HG03025 (cell line): ENCODE results near the gene RBBP5.

Experiments used
- ATAC-seq: cut with Tn5 transposase; IDR thresholded peaks from one replicate; pipeline ENCODE4 v1.9.1; 2021; ENCODE audit warnings: mild to moderate bottlenecking, moderate library complexity; ENCODE audit not compliant: unreplicated experiment, low FRiP score

Gene RBBP5

DNA sequence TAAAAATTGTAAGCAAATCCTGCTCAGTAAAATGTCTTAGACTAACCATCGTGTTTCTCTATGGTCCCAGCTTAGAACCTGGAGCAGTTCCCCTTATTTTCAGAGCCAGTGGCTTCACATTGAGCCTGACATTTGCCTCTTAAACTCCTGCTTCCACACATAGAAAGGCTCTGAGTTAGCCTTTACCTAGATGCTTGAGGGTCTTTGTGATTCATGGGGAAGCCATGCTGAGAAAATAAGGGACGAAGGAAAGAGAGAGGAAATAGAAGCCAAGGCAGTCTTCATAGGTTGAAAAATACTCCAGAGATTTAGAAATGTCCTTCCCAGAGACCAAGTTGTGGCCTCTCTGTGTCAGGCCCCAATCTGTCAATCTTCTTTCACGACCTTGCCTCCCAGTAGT, 16.1 kb upstream of the RBBP5 start:
- ATAC-seq = no peak

DNA sequence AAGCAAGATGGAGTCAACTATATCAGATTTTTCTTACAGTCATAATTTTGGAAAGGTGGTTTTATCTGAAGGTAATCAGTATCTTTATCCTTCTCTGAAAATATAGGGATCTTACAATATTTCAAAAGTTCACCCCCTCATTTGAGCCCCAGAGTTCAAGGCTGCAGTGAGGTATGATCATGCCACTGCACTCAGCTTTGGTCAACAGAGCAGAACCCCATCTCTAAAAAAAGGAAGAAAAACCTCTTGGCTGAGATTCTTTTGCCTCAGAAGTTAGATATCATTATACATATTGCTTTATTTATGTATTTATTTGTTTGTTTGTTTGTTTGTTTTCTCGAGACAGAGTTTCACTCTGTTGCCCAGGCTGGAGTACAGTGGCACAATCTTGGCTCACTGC, 11.5 kb upstream of the RBBP5 start:
- no peak for ATAC-seq

DNA sequence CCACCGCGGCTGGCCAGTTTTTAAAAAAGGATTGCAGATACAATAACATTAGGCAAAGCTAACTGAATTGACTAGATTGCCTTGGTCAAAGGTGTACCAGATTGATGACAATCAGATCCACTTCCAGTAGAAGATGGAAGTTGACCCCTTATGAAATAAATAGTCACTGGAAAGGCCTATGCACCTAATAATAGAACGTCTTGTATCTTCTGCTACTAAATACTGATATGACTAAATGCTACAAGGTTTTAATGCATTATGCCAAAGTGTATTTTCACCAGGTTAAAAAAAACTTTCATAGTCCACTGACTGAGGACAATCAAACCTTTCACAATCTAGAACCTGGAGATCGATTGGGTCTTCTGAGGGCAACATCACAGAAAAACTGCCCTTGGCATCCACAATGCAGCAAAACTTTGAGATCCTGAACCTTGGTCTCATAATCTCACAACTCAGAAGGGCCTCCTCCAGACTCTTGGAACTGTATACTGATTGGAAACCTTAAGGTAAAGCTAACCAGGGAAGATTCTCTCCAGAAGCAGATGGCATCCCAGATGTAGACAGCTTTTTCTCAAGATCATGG, 7.8 kb upstream of the RBBP5 start:
- ATAC-seq = no peak

DNA sequence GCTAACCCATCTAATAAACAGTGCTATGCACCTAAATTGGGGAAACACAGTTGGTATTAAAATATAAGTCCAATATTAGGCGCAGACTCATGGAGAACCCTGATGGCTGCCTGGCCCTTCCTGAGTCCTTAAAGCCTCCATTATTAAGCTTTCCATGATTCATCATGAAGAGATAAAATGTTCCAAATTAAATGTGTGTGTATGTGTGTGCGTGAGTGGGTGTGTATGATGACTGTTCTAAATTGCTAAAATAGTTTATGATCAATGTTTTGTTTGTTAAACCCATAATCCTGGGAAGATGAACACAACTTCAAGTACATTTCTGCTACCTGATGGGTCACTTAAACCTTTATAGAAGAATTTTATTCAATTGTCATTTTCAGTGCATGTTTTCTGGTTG, 6.3 kb upstream of the RBBP5 start:
- no peak for ATAC-seq

DNA sequence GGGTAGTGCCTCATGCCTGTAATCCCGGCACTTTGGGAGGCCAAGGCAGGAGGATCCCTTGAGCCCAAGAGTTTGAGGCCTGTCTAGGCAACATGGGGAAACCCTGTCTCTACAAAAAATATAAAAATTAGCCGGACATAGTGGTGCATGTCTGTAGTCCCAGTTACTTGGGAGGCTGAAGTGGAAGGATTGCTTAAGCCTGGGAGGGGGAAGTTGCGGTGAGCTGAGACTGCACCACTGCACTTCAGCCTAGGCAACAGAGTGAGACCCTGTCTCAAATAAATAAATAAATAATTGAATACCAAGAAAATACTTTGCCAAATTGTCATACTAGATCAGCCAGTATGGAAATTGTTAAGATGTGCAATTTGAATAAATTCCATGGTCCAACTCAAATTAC, 5.9 kb upstream of the RBBP5 start:
- ATAC-seq = no peak

DNA sequence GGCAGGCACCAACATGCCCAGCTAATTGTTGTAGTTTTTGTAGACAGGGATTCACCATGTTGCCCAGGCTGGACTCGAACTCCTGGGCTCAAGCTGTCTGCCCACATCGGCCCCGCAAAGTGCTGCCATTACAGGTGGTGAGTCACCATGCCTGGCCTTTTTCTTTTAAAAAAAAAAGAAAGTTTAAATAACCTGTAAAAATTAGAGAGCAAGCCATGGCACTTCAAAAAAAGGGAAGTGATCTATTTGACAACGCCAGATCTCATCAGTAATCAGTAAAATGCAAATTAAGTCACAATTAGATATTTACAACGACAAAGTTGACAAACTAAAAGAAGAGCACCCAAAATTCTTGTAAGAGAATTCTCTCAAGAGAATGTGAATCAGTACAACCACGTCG, 2.9 kb upstream of the RBBP5 start:
- no peak for ATAC-seq

DNA sequence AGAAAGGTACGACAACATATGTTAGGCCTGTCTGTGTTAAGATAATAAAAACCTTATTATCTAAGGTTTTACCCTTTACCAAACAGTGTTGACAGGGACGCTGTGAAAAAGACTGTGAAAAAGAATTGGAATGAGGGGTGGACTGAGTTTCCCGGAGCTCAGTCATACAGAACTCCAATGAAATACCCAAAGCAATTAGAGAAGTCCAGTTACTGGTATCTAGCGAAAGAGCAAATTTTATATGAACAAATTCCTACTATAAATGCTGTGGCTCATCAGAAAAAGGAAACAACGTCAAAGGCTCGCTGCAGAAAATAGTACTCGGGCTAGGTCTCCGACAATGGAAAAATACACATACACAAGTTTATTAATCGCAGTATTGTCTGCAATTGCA, 708 bp upstream of the RBBP5 start:
- peak; percentile 11 for ATAC-seq

DNA sequence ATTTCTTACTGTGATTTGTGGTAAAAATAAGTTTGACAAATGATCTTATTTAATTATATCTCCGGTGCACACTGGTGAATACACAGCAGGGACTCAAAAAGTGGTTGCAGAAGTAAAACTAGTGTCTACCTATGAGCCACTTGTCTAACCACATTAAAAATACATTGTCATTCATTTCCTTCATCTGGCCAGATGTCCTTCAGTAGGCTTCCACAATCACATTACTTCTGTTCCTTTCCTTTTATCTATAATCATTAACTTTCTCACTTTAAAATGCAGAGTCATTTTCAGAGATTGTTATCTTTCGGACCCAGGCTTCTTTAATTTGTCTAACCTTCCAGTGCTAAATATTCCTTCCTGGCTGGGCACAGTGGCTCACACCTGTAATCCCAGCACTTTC, 3.0 kb downstream of the RBBP5 start:
- ATAC-seq = no peak

DNA sequence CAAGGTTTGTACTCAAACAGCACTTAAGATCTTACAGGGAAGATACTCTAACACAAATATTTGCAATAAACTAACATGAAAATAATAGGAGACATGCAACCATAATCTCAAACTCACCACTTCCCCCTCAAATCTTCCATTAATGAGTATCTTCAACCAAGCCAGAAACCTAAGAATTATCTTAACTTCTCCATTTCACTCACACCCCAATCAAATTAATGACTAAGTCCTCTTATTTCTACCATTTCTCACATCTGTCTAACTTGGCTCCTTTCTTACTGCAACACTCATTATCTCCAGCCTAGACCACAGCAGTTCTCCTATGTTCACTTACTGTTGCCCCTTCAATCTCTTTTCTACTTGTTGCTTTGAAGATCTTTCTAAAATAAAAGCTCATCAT, 10.4 kb downstream of the RBBP5 start:
- no peak for ATAC-seq

DNA sequence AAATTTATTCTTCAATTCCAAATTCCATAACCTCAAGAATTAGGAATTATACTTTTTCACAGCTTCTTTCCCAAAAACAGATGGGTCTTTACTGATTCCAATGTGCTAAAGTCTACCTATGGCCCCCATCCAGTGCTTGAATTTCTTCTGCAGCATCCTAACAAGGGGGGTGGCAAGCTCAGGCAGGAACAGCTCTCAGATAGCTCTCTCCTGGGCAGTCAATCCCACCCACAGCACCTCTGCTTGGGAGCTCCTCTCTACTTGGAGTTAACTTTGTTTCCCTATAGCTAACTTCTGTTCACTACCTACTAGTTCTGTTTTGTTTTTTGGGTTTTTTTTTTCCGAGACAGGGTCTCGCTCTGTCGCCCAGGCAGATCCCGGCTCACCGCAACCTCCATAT, 12.1 kb downstream of the RBBP5 start:
- no peak for ATAC-seq

DNA sequence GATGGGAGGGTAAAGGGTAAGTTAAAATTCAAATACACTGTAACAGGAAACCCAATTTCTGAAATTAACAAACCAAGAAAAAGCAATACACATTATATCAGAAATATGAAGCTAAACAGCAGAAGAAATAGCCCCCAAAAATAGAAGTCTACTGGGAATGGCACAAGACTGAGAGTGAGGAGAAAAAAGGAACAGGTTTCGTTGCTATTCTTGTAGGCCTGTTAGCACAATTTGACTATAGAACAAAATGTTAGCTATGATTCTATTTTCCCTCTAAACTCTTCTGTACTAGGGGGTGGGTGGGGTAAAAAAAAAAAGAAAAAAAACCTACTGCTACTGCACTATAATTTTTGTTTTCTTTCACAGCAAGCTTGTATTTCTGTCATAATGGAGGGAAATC, 12.5 kb downstream of the RBBP5 start:
- ATAC-seq = no peak

DNA sequence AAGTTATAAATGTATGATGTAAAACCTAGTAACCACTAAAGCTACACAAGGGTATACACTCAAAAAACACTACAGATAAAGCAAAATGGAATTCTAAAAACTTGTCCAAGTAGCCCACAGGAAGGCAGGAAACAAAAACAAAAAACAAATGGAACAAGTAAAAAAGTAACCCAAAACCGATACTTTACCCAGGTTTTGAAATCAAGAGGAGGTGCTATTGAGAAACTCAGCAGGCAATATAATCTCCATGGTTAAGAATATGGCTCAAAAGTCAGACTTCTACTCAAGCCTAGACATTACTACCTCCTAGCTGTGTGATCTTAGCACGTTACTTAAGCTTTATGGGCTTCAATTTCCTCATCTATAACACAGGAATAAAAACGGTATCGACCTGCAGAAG, 13.3 kb downstream of the RBBP5 start:
- no peak for ATAC-seq

DNA sequence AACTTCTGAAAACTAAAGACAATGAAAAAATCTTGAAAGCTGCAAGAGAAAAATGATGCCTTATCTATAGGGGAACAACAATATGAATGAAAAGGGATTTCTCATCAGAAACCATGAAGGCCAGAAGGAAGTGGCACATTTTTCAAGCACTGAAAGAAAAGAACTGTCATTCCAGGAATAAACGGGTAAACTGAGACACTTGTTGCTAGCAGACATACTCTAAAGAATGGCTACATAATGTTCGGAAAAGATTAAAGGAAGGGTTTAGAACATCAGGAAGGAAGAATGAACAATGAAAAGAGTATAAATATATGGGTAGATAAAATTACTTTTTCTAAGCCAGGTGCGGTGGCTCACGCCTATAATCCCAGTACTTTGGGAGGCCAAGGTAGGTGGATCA, 14.5 kb downstream of the RBBP5 start:
- ATAC-seq = no peak

DNA sequence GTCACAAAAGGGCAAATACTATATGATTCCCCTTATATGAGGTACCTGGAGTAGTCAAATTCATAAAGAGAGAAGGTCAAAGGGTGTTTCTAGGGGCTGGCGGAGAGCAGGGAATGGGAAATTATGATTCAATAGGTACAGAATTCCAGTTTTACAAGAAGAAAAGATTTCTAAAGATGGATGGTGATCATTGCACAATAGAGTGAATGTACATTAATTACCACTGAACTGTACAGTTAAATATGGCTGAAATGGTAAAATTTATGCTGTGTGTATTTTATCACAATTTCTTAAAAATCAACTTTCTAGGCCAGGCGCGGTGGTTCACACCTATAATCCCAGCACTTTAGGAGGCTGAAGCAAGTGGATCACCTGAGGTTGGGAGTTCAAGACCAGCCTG, 19.4 kb downstream of the RBBP5 start:
- ATAC-seq = no peak

DNA sequence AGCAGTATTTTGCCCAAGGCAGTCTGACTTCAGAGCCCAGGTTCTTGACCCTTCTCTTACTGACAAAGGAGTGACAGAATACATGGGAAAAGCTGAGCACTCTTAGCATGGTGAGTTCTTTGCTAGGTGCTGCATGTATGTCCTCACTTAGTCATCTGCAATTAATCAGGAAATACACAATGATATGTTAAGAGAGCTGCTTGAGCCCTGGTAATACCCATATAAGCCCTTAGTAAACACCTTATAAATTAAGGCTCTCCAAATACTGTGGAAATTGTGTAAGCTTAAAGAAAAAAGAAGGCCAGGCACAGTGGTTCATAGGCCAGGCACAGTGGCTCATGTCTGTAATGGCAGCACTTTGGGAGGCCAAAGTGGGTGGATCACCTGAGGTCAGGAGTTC, 23.5 kb downstream of the RBBP5 start:
- ATAC-seq = no peak

DNA sequence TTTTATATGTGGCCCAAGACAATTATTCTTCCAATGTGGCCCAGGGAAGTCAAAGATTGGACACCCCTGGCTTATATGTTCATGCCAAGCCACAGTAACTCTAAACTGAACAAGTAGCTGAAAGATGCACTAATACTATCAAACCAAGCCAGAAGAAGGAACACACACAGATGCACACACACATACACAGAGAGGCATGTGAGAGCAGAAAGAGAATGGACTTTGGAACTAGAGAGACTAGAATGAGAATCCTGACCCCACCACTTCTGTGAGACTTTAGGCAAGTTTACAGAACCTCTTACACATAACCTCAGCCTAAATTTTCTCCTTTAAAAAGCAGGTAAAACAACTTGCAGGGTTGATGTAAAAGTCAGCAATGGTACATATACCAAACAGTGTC, 26.4 kb downstream of the RBBP5 start:
- no peak for ATAC-seq

DNA sequence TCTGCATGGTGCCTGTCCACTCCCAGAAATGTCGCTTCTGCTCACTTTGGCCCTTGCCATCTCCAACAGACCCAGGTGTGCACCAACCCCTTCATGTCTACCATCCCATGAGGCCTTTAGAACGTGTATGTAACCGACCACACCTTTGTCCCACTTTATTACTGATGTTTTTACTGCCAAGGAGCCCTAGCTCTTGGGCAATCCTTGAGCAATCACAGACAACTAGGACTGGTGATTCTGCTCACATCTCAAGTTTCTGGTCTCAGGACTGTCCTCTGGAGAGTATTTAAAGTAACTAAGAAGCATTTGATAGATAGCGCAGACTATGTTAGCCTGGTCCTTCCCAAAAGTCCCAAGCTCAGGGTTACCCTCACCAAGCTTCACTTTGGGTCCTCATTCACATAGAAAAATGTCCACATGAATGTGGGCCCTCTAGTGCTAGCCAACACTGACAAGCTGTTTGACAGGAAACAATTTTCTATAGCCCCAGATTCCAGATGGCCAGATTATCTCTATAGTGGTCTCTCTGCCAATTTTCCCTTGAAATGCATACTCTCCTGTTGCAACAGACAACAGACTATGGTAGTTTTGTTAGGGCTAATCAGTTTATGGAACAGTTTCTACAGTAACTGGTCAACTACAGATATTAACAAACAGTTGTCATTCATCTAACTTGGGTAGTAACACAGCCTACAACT, 30.6 kb downstream of the RBBP5 start:
- ATAC-seq = no peak

DNA sequence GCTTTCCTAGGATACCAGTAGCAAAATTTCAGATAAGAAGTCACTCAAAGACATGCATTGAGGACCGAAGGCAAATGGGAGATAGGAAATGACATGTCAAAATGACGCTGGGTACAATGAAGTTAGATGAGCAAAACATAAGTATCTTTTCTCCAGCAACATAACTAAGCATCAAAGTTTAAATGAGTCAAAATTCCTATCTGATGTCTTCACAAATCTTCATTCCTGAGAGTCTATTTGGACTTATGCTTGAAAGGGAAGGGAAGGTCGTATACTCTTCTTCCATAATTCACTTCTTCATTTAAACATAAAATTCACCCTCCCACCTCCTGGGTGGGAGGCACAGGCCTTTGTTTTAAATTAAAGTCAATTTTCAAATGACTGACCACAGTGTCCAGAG, 33.4 kb downstream of the RBBP5 start:
- ATAC-seq = no peak

DNA sequence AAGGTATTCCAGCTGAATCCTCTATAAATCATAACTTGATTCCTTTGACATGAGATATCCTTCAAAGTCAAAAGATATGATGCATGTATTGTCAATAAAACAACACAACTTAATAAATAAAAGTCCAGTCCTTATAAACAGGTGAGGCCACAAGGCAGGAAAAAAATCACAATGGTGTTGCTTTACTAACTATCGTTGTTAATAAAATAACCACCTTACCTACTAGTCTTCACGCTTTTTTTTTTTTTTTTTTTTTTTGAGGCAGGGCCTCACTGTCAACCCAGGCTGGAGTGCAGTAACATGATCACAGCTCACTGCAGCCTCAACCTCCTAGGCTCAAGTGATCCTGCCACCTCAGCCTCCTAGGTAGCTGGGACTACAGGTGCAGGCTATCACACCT, 37.4 kb downstream of the RBBP5 start, which contains the start of gene TMEM81:
TMEM81 (minus strand) TSS at position 101 of the 400 bp plus-strand sequence. CDS start 140 bp downstream, outside the sequence.
- ATAC-seq = no peak

DNA sequence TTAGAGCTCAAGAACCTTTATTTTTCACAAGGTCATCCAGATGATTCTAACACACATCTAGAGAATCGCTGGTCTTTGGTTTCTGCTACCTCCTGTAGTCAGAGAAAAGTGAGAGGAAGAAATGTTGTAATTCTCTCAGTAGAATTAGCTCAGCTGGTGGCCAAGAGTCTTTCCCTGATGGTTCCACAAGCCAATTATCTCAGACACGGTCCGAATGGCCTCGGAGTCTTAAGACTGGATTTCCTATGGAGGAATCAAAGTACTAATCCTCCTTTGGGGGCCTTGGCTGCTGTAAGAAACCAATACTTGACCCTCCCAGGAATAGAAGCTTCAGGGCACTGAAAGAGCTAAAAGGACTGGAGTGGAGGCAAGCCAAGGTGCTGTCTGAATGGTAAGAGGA, 39.3 kb downstream of the RBBP5 start:
- no peak for ATAC-seq

DNA sequence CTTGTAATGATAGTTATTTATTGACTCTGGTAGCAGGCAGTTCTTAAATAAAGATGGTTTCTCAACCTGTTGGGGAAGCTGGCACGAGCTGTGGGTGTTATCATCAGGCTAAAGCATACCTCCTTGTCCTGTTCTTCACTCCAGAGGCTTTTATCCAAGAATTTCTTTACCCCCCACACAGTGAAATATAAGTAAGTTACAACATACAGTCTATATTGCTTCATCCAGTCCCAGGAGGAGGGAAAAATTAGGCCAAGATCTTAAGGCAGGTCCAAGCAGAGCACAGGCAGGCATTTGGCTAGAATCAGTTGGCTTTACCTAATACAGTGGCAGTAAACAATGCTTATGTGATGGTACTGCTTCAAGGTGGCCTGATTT, 43.9 kb downstream of the RBBP5 start:
- ATAC-seq = no peak

DNA sequence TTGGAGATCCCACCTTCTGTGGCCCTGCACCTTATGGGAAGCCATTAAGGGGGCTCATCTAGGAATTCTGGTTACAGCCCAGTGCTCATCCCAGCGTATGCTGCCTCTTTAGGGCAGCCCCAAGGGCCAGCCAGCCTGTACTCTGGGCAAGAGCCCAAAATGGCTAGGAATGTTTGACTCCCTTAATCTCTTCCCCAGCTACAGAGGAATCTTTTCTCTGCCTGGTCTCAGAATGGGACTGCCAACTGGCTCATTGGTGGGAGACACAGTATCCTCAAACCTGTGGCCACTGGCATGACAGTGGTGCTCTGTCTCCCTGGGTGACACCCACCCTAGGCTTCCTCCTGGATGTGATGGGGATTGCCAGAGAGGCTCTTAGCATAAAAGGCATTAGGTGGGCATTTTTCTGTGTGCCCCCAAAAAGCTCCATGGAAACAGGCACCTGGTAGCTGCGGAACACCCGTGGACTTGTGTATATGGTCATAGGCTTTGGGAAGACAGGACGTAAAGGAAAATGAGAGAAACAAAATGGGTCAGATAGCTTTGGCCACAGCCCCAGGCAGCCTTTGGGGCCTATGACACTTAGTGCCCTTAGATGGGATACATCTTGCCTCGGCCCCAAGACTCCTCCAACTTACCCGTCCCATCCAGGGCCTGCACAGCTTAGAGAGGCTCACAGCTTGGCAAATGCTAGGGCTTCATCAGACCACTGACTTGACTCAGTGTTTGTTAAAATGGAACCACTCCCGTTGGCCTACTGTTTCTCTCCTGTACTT, 44.4 kb downstream of the RBBP5 start:
- no peak for ATAC-seq
